ENCODE results near the gene ASB1.

The ASB1 gene

GRCh38 chr2:238495422-238495821 lies 68.7 kb downstream of the ASB1 start:
- DNase-seq (ENCODE audit: low spot score) = peak; percentile 35

GRCh38 chr2:238496756-238497609 lies 70.3 kb downstream of the ASB1 start:
- DNase-seq (ENCODE audit: low spot score) = peak; percentile 37

DNA sequence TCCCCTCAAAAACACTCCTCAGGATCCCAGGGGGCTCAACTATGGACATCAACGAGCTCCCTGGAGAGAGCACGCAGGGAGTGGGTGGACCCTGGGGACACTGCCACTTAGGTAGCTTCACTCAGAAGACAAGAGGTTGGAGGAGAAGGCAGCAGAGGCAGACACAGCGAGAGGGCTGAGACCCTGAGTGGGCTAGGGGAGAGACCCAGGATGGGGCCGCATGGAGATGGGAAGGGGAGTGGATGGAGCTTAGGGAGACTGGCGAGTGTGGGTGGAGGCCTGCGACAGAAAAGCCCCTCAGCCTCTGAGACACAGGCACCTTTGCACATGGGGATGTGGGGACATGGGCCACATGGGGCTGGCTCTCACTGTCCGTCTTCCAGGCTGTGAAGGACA lies 70.9 kb downstream of the ASB1 start:
- peak; percentile 31 for DNase-seq (ENCODE audit: low spot score)

DNA sequence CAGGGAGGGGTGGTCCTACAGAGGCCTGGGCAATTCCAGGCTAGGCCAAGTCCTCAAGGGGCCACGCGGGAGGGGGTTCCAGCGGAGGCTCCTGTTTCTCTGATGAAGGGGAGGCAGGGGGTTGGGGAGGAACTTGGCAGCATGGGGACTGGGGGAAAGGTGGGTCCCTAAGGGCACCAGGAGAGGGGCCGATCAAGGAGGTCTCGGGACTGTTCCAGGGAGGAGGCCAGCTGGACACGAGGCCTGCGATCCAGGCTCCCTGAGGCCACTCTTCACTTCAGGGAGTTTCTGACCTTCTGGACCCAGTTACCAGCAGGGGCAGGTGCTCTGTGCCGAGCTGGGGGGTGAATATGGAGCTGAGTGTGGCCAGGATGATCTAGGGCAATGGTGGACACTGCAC lies 71.5 kb downstream of the ASB1 start:
- peak; percentile 28 for DNase-seq (ENCODE audit: low spot score)

GRCh38 chr2:238498691-238499295 lies 72.1 kb downstream of the ASB1 start:
- DNase-seq (ENCODE audit: low spot score) = peak; percentile 41

- DNase-seq (ENCODE audit: low spot score) = peak; percentile 39
Observed at GRCh38 chr2:238499731-238500580, 73.2 kb downstream of the ASB1 start.

GRCh38 chr2:238501311-238501710 lies 74.6 kb downstream of the ASB1 start:
- peak; percentile 21 for DNase-seq (ENCODE audit: low spot score)

All from ecto neural progenitor cell (in vitro differentiated cells).